H1 (cell line): ENCODE measurements around the gene CDKL5. TPM values are rescaled to one million over a fixed set of nuclear protein-coding genes. Genes with fewer than 3 reads are reported as not detected.

Source experiments
- CTCF ChIA-PET: fragments of 300-600 bp; sonication (Branson Sonifier 250); formaldehyde crosslinking; loops from one replicate; lab custom pipeline; 2021; ENCODE audit not compliant: partially characterized antibody; lab: Charles Lee
- POLR2A ChIA-PET: fragments of 300-600 bp; sonication (Branson Sonifier 250); formaldehyde crosslinking; loops from one replicate; lab custom pipeline; 2021; ENCODE audit warnings: inconsistent platforms; ENCODE audit not compliant: partially characterized antibody; lab: Charles Lee
- DNase-seq, 2 experiments: peaks; one replicate each; pipeline versions ENCODE4 v3.0.0 to v3.0.0-alpha.2; 2010 to 2022; ENCODE audit warnings: low spot score in 2 of 2, low read depth in 1 of 2, mixed read lengths in 1 of 2
- FAIRE-seq: peaks from 2 replicates; lab custom pipeline; 2011; peaks lifted over from hg19 to GRCh38; lab: Jason Lieb, UNC
- H2AFZ ChIP-seq: 2 replicates; pipeline ENCODE4 v1.8.1; 2012; ENCODE audit warnings: low read length, inconsistent platforms
- H2AK5ac ChIP-seq: 2 replicates; pipeline ENCODE4 v1.6.1; 2013; ENCODE audit warnings: low read depth, low read length
- H2BK120ac ChIP-seq: replicated peaks from 2 replicates; pipeline ENCODE3; 2013; ENCODE audit warnings: low read depth, low read length, inconsistent platforms
- H2BK12ac ChIP-seq: 2 replicates; pipeline ENCODE4 v1.6.1; 2013; ENCODE audit warnings: low read depth, low read length
- H2BK15ac ChIP-seq: 2 replicates; pipeline ENCODE4 v1.6.1; 2013; ENCODE audit warnings: low read length
- H2BK20ac ChIP-seq: 2 replicates; pipeline ENCODE4 v1.6.1; 2013; ENCODE audit warnings: low read length
- H2BK5ac ChIP-seq: 2 replicates; pipeline ENCODE4 v1.6.1; 2013; ENCODE audit warnings: low read depth, low read length
- H3K14ac ChIP-seq: 2 replicates; pipeline ENCODE4 v1.6.1; 2013; ENCODE audit warnings: inconsistent platforms; ENCODE audit not compliant: insufficient read length
- H3K18ac ChIP-seq: 2 replicates; pipeline ENCODE4 v1.6.1; 2013; ENCODE audit warnings: low read length; ENCODE audit errors: extremely low read depth
- H3K23ac ChIP-seq: 2 replicates; pipeline ENCODE4 v1.6.1; 2013; ENCODE audit warnings: inconsistent platforms; ENCODE audit not compliant: insufficient read length
- H3K23me2 ChIP-seq: 2 replicates; pipeline ENCODE4 v1.6.1; 2013; ENCODE audit warnings: low read depth, low read length
- H3K27ac ChIP-seq: 2 replicates; pipeline ENCODE4 v1.6.1; 2011; ENCODE audit warnings: low read depth, low read length, inconsistent platforms
- H3K27me3 ChIP-seq, 4 experiments: replicated peaks in 1 of 4; 1 replicate in 1 of 4; 2 replicates in 3 of 4; pipeline versions ENCODE4 v1.6.1 to v1.8.1; 2011 to 2013; ENCODE audit warnings: low read length in 3 of 4, mild to moderate bottlenecking in 3 of 4, inconsistent platforms in 2 of 4, mixed read lengths in 2 of 4, moderate library complexity in 1 of 4; ENCODE audit not compliant: control insufficient read depth in 3 of 4, insufficient read depth in 3 of 4; ENCODE audit errors: extremely low read depth in 1 of 4
- H3K36me3 ChIP-seq, 4 experiments: 2 replicates each; pipeline versions ENCODE4 v1.6.1 to v1.8.1; 2011 to 2013; ENCODE audit warnings: mild to moderate bottlenecking in 4 of 4, low read length in 3 of 4, moderate library complexity in 2 of 4, control low read depth in 1 of 4, inconsistent platforms in 1 of 4; ENCODE audit not compliant: insufficient read depth in 4 of 4, control insufficient read depth in 2 of 4
- H3K4ac ChIP-seq: replicated peaks from 2 replicates; pipeline ENCODE3; 2013; ENCODE audit warnings: low read length, low read depth, mixed read lengths, inconsistent platforms; ENCODE audit not compliant: insufficient read length
- H3K4me1 ChIP-seq, 4 experiments: replicated peaks in 1 of 4; 1 replicate in 1 of 4; 2 replicates in 3 of 4; pipeline versions ENCODE4 v1.6.1 to v1.8.1; 2011 to 2013; ENCODE audit warnings: low read length in 3 of 4, inconsistent platforms in 2 of 4, mixed read lengths in 1 of 4; ENCODE audit not compliant: insufficient read depth in 4 of 4, control insufficient read depth in 3 of 4
- H3K4me2 ChIP-seq, 2 experiments: 2 replicates each; pipeline versions ENCODE4 v1.6.1 to v1.8.1; 2011 to 2013; ENCODE audit warnings: low read depth in 2 of 2, low read length in 2 of 2, control low read depth in 1 of 2, inconsistent platforms in 1 of 2, mild to moderate bottlenecking in 1 of 2; ENCODE audit not compliant: insufficient read depth in 1 of 2
- H3K4me3 ChIP-seq, 4 experiments: fragments of 200-600, 300-600 bp in 1 of 4; sonication (generic), shearing (Covaris generic), sonication (Bioruptor Twin) in 1 of 4; 2 replicates each; pipeline versions ENCODE4 v1.5.1 to v1.8.1; 2011 to 2016; ENCODE audit warnings: low read length in 4 of 4, low read depth in 3 of 4, control low read depth in 2 of 4, inconsistent platforms in 2 of 4, mild to moderate bottlenecking in 2 of 4, mixed read lengths in 1 of 4, moderate library complexity in 1 of 4; ENCODE audit not compliant: insufficient read depth in 2 of 4; ENCODE audit errors: extremely low read depth in 1 of 4
- H3K56ac ChIP-seq: replicated peaks from 2 replicates; pipeline ENCODE3; 2013; ENCODE audit warnings: low read depth, mild to moderate bottlenecking, mixed read lengths, low read length, inconsistent platforms; ENCODE audit not compliant: insufficient read length
- H3K79me1 ChIP-seq: 2 replicates; pipeline ENCODE4 v1.6.1; 2013; ENCODE audit warnings: low read depth, low read length, control low read depth
- H3K79me2 ChIP-seq, 2 experiments: 2 replicates each; pipeline versions ENCODE4 v1.6.1 to v1.8.1; 2012 to 2013; ENCODE audit warnings: low read length in 2 of 2, mild to moderate bottlenecking in 2 of 2, inconsistent platforms in 1 of 2; ENCODE audit not compliant: insufficient read depth in 2 of 2, control insufficient read depth in 1 of 2
- H3K9ac ChIP-seq, 4 experiments: replicated peaks in 1 of 4; 1 replicate in 1 of 4; 2 replicates in 3 of 4; pipeline versions ENCODE4 v1.6.1 to v1.8.1; 2011 to 2013; ENCODE audit warnings: low read depth in 3 of 4, low read length in 3 of 4, control low read depth in 2 of 4, mild to moderate bottlenecking in 2 of 4, moderate library complexity in 2 of 4, inconsistent platforms in 1 of 4; ENCODE audit errors: extremely low read depth in 1 of 4
- H3K9me3 ChIP-seq, 2 experiments: 2 replicates each; pipeline versions ENCODE4 v1.6.1 to v1.8.1; 2012 to 2013; ENCODE audit warnings: mild to moderate bottlenecking in 2 of 2, moderate library complexity in 2 of 2, control low read depth in 1 of 2, inconsistent platforms in 1 of 2, low read depth in 1 of 2, low read length in 1 of 2, mixed read lengths in 1 of 2; ENCODE audit not compliant: insufficient read depth in 2 of 2
- H4K20me1 ChIP-seq, 2 experiments: replicated peaks in 1 of 2; 2 replicates each; pipeline versions ENCODE3 to v1.8.1; 2011 to 2013; ENCODE audit warnings: inconsistent platforms in 2 of 2, low read length in 2 of 2, mild to moderate bottlenecking in 1 of 2; ENCODE audit not compliant: insufficient read depth in 2 of 2, control insufficient read depth in 1 of 2
- H4K5ac ChIP-seq: 2 replicates; pipeline ENCODE4 v1.6.1; 2013; ENCODE audit warnings: low read length, low read depth, mixed read lengths, inconsistent platforms; ENCODE audit not compliant: insufficient read length
- H4K8ac ChIP-seq: 2 replicates; pipeline ENCODE4 v1.8.0; 2013; ENCODE audit warnings: mild to moderate bottlenecking, moderate library complexity, low read length, inconsistent platforms; ENCODE audit not compliant: insufficient read depth; ENCODE audit errors: extremely low read depth
- H4K91ac ChIP-seq: replicated peaks from 2 replicates; pipeline ENCODE3; 2013; ENCODE audit warnings: low read length, mixed read lengths, inconsistent platforms; ENCODE audit not compliant: insufficient read length
- ASH2L ChIP-seq: fragments of 200-600, 300-600 bp; sonication (generic); IDR thresholded peaks from one replicate; pipeline ENCODE4 v1.7.1; 2017; ENCODE audit warnings: low read length
- ATF3 ChIP-seq: IDR thresholded peaks from 2 replicates; pipeline ENCODE4 v1.6.1; 2011; ENCODE audit warnings: low read depth, mild to moderate bottlenecking, low read length; ENCODE audit not compliant: insufficient read depth
- BACH1 ChIP-seq: IDR thresholded peaks from 2 replicates; pipeline ENCODE4 v1.6.1; 2012; ENCODE audit warnings: low read length, improper control_type of control experiment
- CTCF ChIP-seq, 3 experiments: IDR thresholded peaks; 1 replicate in 2 of 3; 2 replicates in 1 of 3; pipeline versions ENCODE4 v1.5.1 to v1.6.1; 2011; ENCODE audit warnings: low read length in 3 of 3, mild to moderate bottlenecking in 3 of 3, inconsistent platforms in 2 of 3, low read depth in 1 of 3, moderate library complexity in 1 of 3; ENCODE audit not compliant: insufficient read depth in 1 of 3; ENCODE audit errors: control extremely low read depth in 1 of 3
- EP300 ChIP-seq, 2 experiments: IDR thresholded peaks; 1 replicate in 1 of 2; 2 replicates in 1 of 2; pipeline ENCODE4 v1.6.1; 2011 to 2012; ENCODE audit warnings: low read depth in 2 of 2, low read length in 2 of 2, mild to moderate bottlenecking in 2 of 2, borderline replicate concordance in 1 of 2, inconsistent platforms in 1 of 2, moderate library complexity in 1 of 2
- KDM5A ChIP-seq: fragments of 200-600 bp; IDR thresholded peaks from 2 replicates; pipeline ENCODE4 v1.7.1; 2012; ENCODE audit warnings: mild to moderate bottlenecking, low read length, inconsistent platforms, mixed read lengths
- POLR2A ChIP-seq, 2 experiments: IDR thresholded peaks; 1 replicate in 1 of 2; 2 replicates in 1 of 2; pipeline ENCODE4 v1.6.1; 2011; ENCODE audit warnings: low read depth in 2 of 2, low read length in 2 of 2, mild to moderate bottlenecking in 2 of 2; ENCODE audit errors: control extremely low read depth in 1 of 2
- RXRA ChIP-seq: IDR thresholded peaks from 2 replicates; pipeline ENCODE4 v1.6.1; 2011; ENCODE audit warnings: low read depth, mild to moderate bottlenecking, low read length, moderate library complexity; ENCODE audit not compliant: insufficient read depth
- SP4 ChIP-seq: IDR thresholded peaks from 2 replicates; pipeline ENCODE4 v1.6.1; 2012; ENCODE audit warnings: low read length, inconsistent platforms
- TCF12 ChIP-seq: IDR thresholded peaks from 2 replicates; pipeline ENCODE4 v1.6.1; 2011; ENCODE audit warnings: low read depth, mild to moderate bottlenecking, low read length
- WGBS, 2 experiments: shearing (Covaris generic) in 1 of 2; methylation state at CpG; one replicate each; pipeline versions ENCODE4 v1.1.6 to v1.1.7; 2013 to 2015; ENCODE audit warnings: low lambda C conversion rate in 2 of 2, mixed read lengths in 2 of 2, inconsistent platforms in 1 of 2, low coverage in 1 of 2, missing lambda C conversion rate in 1 of 2; ENCODE audit not compliant: insufficient replicate concordance in 2 of 2, insufficient coverage in 1 of 2, insufficient read length in 1 of 2; ENCODE audit errors: extremely low coverage in 1 of 2, missing lambda C conversion rate in 1 of 2; 5-methylcytosine and 5-hydroxymethylcytosine counted together
- polyA plus RNA-seq, 7 experiments: library from polyadenylated mRNA; depleted of rRNA in 3 of 7; stranded (reverse) in 5 of 7; unstranded in 2 of 7; fragments of >200 nt in 5 of 7; fragments of 200-250 nt in 2 of 7; gene quantifications; 1 replicate in 5 of 7; 2 replicates in 1 of 7; 4 replicates in 1 of 7; pipeline versions ENCODE4 v1.2.1 to v1.2.3, GENCODE V29; 2011 to 2013; ENCODE audit warnings: missing spikeins in 2 of 7, mixed read lengths in 2 of 7
- total RNA-seq: library from RNA; stranded (reverse); fragmentation: NEBNext Ultra II Directional; extraction: Animal tissue kit (Norgen Biotek cat#: 25700); gene quantifications from 2 replicates; pipeline ENCODE4 v1.2.1, GENCODE V29; 2021

CDKL5 gene
- total and polyA plus RNA-seq, 2 of the 8 experiments (the other 6 are each of a cell fraction or from before 2014, with no cell fraction given) = 5.5 to 15.6 TPM

- H3K27me3 ChIP-seq = no peaks in the 10 kb centered on the region; a peak in 1 of 7 replicates
- no peak overlapping the region for H2AFZ ChIP-seq
- no peak overlapping the region for H3K14ac ChIP-seq
- H3K79me1 ChIP-seq = no peaks in the 10 kb centered on the region
- no peaks in the 10 kb centered on the region; a peak in 1 of 7 replicates for H3K4me1 ChIP-seq
- H3K9ac ChIP-seq = no peak overlapping the region
- no peak overlapping the region for H2BK12ac ChIP-seq
- WGBS, 2 experiments = no CpG with 5 or more reads among the region's 10 CpGs
- POLR2A ChIA-PET = no interaction called here
- peaks cover 2% of the 10 kb centered on the region; the same call in 1 of the 2 replicates for H3K23me2 ChIP-seq
- H4K5ac ChIP-seq = no peak overlapping the region
- H2BK15ac ChIP-seq = no peak overlapping the region
- no peaks in the 10 kb centered on the region for H4K20me1 ChIP-seq
- DNase-seq = no peak
- 0 out of 4 replicates have a peak overlapping the region, but pooled peaks of 1 of the 2 experiments have one; percentile 42 for H3K4me2 ChIP-seq
- no peak overlapping the region for H3K4ac ChIP-seq
- no peaks in the 10 kb centered on the region for H3K9me3 ChIP-seq
- H3K18ac ChIP-seq = no peak overlapping the region
- no peak overlapping the region for H3K27ac ChIP-seq
- H2BK5ac ChIP-seq = no peak overlapping the region
- no peak overlapping the region for H3K4me3 ChIP-seq
- no peak overlapping the region for H2AK5ac ChIP-seq
- no peak overlapping the region for H4K8ac ChIP-seq
- H2BK20ac ChIP-seq = no peak overlapping the region
- H2BK120ac ChIP-seq = no peak overlapping the region
- H3K23ac ChIP-seq = no peak overlapping the region
- FAIRE-seq = no peak
- no peak overlapping the region for H3K56ac ChIP-seq
- H3K36me3 ChIP-seq = no peaks in the 10 kb centered on the region
- no peak overlapping the region for H4K91ac ChIP-seq
- no peaks in the 10 kb centered on the region for H3K79me2 ChIP-seq
- CTCF ChIA-PET = interaction anchor here (0.5 to 3.5 kb wide), 15 partner anchors 10 to 428 kb away, joined by 3 to 15 read pairs (median 6); partner anchors contain the start of gene PPEF1
- TF ChIP-seq ATF3 = no peak
- no peak for TF ChIP-seq CTCF (IDR thresholded peaks at IDR 0.05; ENCODE audit: control extremely low read depth in 1 of 3, insufficient read depth in 1 of 3, low read depth in 1 of 3, low read length in 3 of 3)
- no peak for TF ChIP-seq TCF12
- no peak for TF ChIP-seq KDM5A
- no peak for TF ChIP-seq SP4
- no peak for TF ChIP-seq ASH2L
- TF ChIP-seq POLR2A (IDR thresholded peaks at IDR 0.05; ENCODE audit: control extremely low read depth in 1 of 2, low read depth in 2 of 2, low read length in 2 of 2) = no peak
- TF ChIP-seq BACH1 = no peak
- no peak for TF ChIP-seq RXRA
- TF ChIP-seq EP300 (IDR thresholded peaks at IDR 0.05; ENCODE audit: borderline replicate concordance in 1 of 2, low read depth in 2 of 2, low read length in 2 of 2) = no peak
Observed at GRCh38 chrX:18676050-18676449, 250.6 kb downstream of the CDKL5 start.
